MM.1S (cell line): ENCODE data around the gene DPM2.

Experiments used
- DNase-seq: peaks from one replicate; pipeline ENCODE4 v3.0.0-alpha.2; 2015
- H2AFZ ChIP-seq: fragments of 300-600 bp; sonication (generic); 2 replicates; pipeline ENCODE4 v1.6.0; 2016; ENCODE audit warnings: antibody characterized with exemption, low read length
- H3F3A ChIP-seq: fragments of 300-600 bp; sonication (generic); 2 replicates; pipeline ENCODE4 v1.6.1; 2016; ENCODE audit warnings: mild to moderate bottlenecking, antibody characterized with exemption, low read length, moderate library complexity, mixed read lengths; ENCODE audit not compliant: insufficient read depth
- H3K27ac ChIP-seq: fragments of 300-600 bp; sonication (generic); 2 replicates; pipeline ENCODE4 v1.5.1; 2016; ENCODE audit warnings: mild to moderate bottlenecking, low read length
- H3K27me3 ChIP-seq: fragments of 300-600 bp; sonication (generic); replicated peaks from 2 replicates; pipeline ENCODE4 v1.6.0; 2016; ENCODE audit warnings: low read length; ENCODE audit not compliant: insufficient read depth
- H3K36me3 ChIP-seq: fragments of 300-600 bp; sonication (generic); replicated peaks from 2 replicates; pipeline ENCODE4 v1.6.1; 2016; ENCODE audit warnings: mild to moderate bottlenecking, low read length, mixed read lengths; ENCODE audit not compliant: insufficient read depth
- H3K4me1 ChIP-seq: fragments of 300-600 bp; sonication (generic); 2 replicates; pipeline ENCODE4 v1.6.1; 2016; ENCODE audit warnings: low read length, mixed read lengths
- H3K4me2 ChIP-seq: fragments of 300-600 bp; sonication (generic); 2 replicates; pipeline ENCODE4 v1.6.0; 2016; ENCODE audit warnings: low read depth, low read length
- H3K4me3 ChIP-seq: fragments of 300-600 bp; sonication (generic); 2 replicates; pipeline ENCODE4 v1.5.1; 2016; ENCODE audit warnings: low read length, mixed read lengths
- H3K79me2 ChIP-seq: fragments of 300-600 bp; sonication (generic); 2 replicates; pipeline ENCODE4 v1.6.1; 2016; ENCODE audit warnings: mixed run types, low read length, mixed read lengths
- H3K9ac ChIP-seq: fragments of 300-600 bp; sonication (generic); 2 replicates; pipeline ENCODE4 v1.6.1; 2016; ENCODE audit warnings: low read length, mixed read lengths
- H3K9me2 ChIP-seq: fragments of 300-600 bp; sonication (generic); replicated peaks from 2 replicates; pipeline ENCODE4 v1.6.1; 2016; ENCODE audit warnings: mild to moderate bottlenecking, low read length, mixed read lengths; ENCODE audit not compliant: insufficient read depth
- H3K9me3 ChIP-seq: fragments of 300-600 bp; sonication (generic); replicated peaks from 2 replicates; pipeline ENCODE4 v1.6.1; 2016; ENCODE audit warnings: mild to moderate bottlenecking, low read length, mixed read lengths; ENCODE audit not compliant: insufficient read depth
- H4K20me1 ChIP-seq: fragments of 300-600 bp; sonication (generic); 2 replicates; pipeline ENCODE4 v1.6.1; 2016; ENCODE audit warnings: mild to moderate bottlenecking, low read length, moderate library complexity, mixed read lengths; ENCODE audit not compliant: insufficient read depth
- CTCF ChIP-seq: fragments of 300-600 bp; sonication (generic); IDR thresholded peaks from 2 replicates; pipeline ENCODE4 v1.5.1; 2016; ENCODE audit warnings: antibody characterized with exemption, low read length, mixed read lengths
- EZH2 ChIP-seq: fragments of 300-600 bp; sonication (generic); optimal IDR thresholded peaks from 2 replicates; pipeline ENCODE3; 2017; ENCODE audit warnings: low read depth, mild to moderate bottlenecking, antibody characterized with exemption, low read length, mixed read lengths
- EZH2phosphoT487 ChIP-seq: fragments of 300-600 bp; sonication (generic); IDR thresholded peaks from 2 replicates; pipeline ENCODE4 v1.6.1; 2018; ENCODE audit warnings: antibody characterized with exemption, low read length

DPM2 gene

GRCh38 chr9:127983847-127984289 is 46.2 kb upstream of the DPM2 start:
- peak overlapping the region; percentile 6; the same call in 1 of the 2 replicates for H3K27ac ChIP-seq
- no peaks in the 10 kb centered on the region for H3K9me2 ChIP-seq
- peaks cover 17% of the 10 kb centered on the region for H3F3A ChIP-seq
- H3K9ac ChIP-seq: no peak overlapping the region
- H2AFZ ChIP-seq: no peak overlapping the region
- no peak overlapping the region for H3K4me2 ChIP-seq
- peak; percentile 30 for DNase-seq
- TF ChIP-seq EZH2phosphoT487: no peak
- TF ChIP-seq EZH2: no peak
- no peak for TF ChIP-seq CTCF
- no peaks in the 10 kb centered on the region for H3K27me3 ChIP-seq
- no peaks in the 10 kb centered on the region for H3K36me3 ChIP-seq
- H3K4me3 ChIP-seq: no peak overlapping the region
- H4K20me1 ChIP-seq: no peaks in the 10 kb centered on the region
- peaks cover 20% of the 10 kb centered on the region for H3K79me2 ChIP-seq
- H3K4me1 ChIP-seq: peaks cover 5% of the 10 kb centered on the region
- no peaks in the 10 kb centered on the region for H3K9me3 ChIP-seq

- Histone ChIP-seq H2AFZ (no peak overlapping the region), H4K20me1 (no peaks in the 10 kb centered on the region), H3K79me2 (peaks cover 29% of the 10 kb centered on the region), H3K4me1 (peaks cover 9% of the 10 kb centered on the region), H3K9ac (no peak overlapping the region), H3K36me3 (no peaks in the 10 kb centered on the region), H3F3A (peaks cover 19% of the 10 kb centered on the region), H3K9me3 (no peaks in the 10 kb centered on the region), H3K4me2 (no peak overlapping the region), H3K9me2 (no peaks in the 10 kb centered on the region), H3K4me3 (no peak overlapping the region), H3K27ac (no peak overlapping the region), H3K27me3 (no peaks in the 10 kb centered on the region)
- TF ChIP-seq EZH2 (no peak), EZH2phosphoT487 (no peak), CTCF (no peak)
- no peak for DNase-seq
Measured at GRCh38 chr9:127982912-127983311, 45.3 kb upstream of the DPM2 start.

- H3K27ac ChIP-seq: peak overlapping the region; percentile 50; the same call in 1 of the 2 replicates
- 0 out of 2 replicates have a peak, but pooled peaks cover 3% of the 10 kb centered on the region for H4K20me1 ChIP-seq
- no peaks in the 10 kb centered on the region for H3K27me3 ChIP-seq
- peak overlapping the region; percentile 99 for H2AFZ ChIP-seq
- no peaks in the 10 kb centered on the region for H3K9me3 ChIP-seq
- peak overlapping the region; percentile 73 for H3K9ac ChIP-seq
- peaks cover 19% of the 10 kb centered on the region for H3K4me1 ChIP-seq
- no peak for DNase-seq
- H3K4me2 ChIP-seq: peak overlapping the region; percentile 91
- H3K36me3 ChIP-seq: no peaks in the 10 kb centered on the region
- H3K9me2 ChIP-seq: no peaks in the 10 kb centered on the region
- peaks cover 42% of the 10 kb centered on the region for H3K79me2 ChIP-seq
- peak overlapping the region; percentile 83 for H3K4me3 ChIP-seq
- no peak for TF ChIP-seq EZH2phosphoT487
- no peak for TF ChIP-seq CTCF
- TF ChIP-seq EZH2: no peak
- peaks cover 19% of the 10 kb centered on the region for H3F3A ChIP-seq
Measured at GRCh38 chr9:127981559-127982121, 44.0 kb upstream of the DPM2 start.
